Skin of body (tissue), 2 donors: ENCODE results near the gene MYG1. TPM values are rescaled to one million over a fixed set of nuclear protein-coding genes. Genes with fewer than 3 reads are reported as not detected.
A peak's percentile ranks its signal among the peaks of the same experiment; 100 is the strongest.

ENCODE experiments used
- DNase-seq: peaks from one replicate; lab custom pipeline; 2025; lab: John Stamatoyannopoulos, UW
- total RNA-seq: library from RNA; depleted of rRNA; stranded (reverse); fragments of >200 nt; gene quantifications from one replicate; pipeline ENCODE4 v1.2.3, GENCODE V29; 2014

The MYG1 gene, protein sequence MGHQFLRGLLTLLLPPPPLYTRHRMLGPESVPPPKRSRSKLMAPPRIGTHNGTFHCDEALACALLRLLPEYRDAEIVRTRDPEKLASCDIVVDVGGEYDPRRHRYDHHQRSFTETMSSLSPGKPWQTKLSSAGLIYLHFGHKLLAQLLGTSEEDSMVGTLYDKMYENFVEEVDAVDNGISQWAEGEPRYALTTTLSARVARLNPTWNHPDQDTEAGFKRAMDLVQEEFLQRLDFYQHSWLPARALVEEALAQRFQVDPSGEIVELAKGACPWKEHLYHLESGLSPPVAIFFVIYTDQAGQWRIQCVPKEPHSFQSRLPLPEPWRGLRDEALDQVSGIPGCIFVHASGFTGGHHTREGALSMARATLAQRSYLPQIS
- 19.8 TPM for total RNA-seq

DNA sequence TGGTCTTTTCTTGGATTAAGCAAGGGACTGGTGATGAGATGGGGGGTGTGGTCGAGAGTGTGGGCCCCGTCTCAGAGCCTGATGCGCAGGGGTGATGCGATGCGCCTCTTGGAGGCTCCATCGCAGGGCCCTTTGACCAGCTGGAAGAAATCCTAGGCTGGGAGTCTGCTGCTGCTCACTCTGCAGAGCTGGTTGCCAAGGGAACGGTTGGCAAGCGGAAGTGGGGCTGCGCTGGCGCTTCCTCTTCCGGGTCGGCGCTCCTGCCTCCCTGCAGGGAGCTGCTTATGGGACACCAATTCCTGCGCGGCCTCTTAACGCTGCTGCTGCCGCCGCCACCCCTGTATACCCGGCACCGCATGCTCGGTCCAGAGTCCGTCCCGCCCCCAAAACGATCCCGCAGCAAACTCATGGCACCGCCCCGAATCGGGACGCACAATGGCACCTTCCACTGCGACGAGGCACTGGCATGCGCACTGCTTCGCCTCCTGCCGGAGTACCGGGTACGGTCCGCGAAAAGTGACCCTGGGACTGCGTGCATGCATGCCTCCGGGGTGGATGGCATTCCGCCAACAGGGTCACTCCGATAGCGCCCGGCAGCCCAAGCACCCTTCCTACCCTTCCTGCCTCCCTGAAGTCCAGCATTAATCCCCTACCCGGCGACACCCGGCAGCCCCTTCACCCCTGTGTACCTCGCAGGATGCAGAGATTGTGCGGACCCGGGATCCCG is at the start of gene MYG1:
Gene MYG1 (plus strand): TSS at position 242 of the 727 bp plus-strand sequence. CDS start 43 bp downstream, at position 285.
- peak; percentile 84 for DNase-seq

DNA sequence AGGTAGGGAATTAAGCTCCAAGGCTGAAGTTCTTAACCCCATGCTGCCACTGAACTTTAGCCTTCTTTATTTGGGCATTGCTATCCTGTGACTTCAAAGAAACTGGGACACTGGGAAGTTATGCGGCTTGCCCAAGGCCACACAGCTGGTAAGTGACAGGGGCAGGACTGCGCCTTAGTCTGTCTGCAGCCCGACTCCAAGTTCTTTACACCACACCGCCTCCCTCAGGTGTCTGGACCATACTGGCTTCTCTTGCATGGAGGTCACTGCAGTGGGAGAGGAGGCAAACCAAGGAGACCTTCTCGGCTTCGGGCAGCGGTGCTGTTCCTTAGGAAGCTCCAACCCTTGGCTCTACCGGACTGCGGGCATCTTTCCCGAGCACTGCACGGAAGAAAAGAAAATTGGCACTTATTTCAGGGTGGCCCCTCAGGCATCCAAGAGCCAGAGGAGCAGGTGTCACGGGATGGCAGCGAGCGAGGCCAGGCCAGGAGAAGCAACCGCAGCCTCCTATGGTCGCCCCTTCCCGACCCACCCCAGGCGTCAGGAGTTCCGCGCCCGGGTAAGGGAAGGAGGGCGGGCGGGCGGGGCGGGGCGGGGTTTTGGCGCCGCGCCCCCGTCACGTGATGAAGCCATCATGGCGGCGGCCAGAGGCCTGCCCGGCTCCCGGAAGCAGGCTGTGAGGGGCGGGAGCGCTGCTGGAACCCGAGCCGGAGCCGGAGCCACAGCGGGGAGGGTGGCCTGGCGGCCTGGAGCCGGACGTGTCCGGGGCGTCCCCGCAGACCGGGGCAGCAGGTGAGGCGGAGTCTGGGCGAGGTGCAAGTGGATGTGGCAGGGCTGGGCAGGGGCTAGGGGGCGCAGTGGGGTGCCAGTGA is 47.8 kb upstream of the MYG1 start:
- DNase-seq, result peak; percentile 46

GRCh38 chr12:53252349-53252916 is 47.1 kb upstream of the MYG1 start:
- DNase-seq, result no peak

DNA sequence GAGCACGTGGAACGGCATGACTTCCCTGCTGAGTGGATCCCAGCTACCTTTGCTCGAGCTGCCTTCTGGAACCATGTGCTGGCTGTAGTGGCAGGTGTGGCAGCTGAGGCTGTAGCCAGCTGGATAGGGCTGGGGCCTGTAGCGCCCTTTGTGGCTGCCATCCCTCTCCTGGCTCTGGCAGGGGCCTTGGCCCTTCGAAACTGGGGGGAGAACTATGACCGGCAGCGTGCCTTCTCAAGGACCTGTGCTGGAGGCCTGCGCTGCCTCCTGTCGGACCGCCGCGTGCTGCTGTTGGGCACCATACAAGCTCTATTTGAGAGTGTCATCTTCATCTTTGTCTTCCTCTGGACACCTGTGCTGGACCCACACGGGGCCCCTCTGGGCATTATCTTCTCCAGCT is 46.2 kb upstream of the MYG1 start:
- no peak for DNase-seq

DNA sequence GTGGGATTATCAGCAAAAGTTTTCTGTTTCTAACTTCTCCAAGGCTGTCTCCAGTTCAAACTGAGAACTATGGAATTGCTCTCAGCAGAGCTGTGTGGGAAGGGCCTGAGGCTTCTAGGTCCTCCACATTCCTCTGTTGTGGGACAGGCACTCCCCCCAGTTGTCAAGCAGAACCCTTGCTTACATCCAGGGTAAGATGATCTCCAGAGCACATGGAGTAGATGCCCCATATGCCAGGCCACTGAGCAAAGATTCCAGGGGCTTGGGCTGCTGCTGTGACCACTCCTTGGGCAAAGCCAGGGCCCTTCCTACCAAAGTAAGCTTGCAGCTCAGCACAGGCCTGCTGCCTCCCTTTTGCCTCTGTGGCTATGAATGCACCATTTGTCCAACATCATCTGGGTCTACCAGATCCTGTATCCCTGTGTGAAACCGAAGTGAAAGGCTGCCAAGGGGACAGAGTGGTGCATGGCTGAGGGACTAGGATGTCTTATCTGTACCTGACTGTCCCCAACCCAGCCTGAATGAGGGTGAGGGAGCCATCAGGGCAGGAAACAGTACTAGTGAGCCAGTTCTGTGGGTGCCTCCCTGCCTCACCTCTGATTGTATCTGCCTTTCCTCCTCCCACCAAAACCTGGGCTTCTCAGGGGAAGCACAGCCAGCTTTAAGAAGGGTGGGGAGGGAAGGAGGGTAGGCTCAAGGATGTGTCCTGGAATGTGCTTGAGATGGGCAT is 44.5 kb upstream of the MYG1 start:
- no peak for DNase-seq

DNA sequence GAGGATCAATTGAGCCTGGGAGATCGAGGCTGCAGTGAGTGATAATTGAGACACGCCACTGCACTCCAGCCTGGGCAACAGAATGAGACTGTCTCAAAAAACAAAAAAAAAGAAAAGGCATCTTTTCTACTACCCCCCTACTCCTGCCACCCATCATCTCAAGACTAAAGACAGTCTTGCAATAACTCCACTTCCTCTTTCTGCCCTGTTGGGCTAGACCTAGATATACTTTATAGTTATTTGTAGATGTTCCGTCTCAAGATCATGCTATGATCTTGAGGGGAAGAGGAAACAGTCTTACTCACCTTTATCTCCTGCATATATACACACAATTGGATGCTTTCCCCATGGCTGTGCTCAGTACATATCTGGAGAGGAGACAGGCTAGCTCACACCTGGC is 43.5 kb upstream of the MYG1 start:
- no peak for DNase-seq

- DNase-seq, result no peak
These were observed 40.7 kb upstream of the MYG1 start for GRCh38 chr12:53258541-53259539.

DNA sequence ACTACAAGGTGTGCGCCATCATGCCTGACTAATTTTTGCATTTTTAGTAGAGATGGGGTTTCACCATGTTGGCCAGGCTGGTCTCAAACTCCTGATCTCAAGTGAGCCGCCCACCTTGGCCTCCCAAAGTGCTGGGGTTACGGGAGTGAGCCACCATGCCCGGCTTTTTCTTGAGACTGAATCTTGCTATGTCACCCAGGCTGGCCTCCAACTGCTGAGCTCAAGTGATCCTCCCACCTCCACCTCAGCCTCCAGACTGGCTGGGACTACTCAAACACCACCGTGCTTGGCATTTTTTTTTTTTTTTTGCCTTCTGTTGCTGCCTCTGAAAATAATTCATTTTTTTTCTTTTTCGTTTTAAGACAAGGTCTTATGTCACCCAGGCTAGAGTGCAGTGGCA is 39.6 kb upstream of the MYG1 start:
- no peak for DNase-seq

DNA sequence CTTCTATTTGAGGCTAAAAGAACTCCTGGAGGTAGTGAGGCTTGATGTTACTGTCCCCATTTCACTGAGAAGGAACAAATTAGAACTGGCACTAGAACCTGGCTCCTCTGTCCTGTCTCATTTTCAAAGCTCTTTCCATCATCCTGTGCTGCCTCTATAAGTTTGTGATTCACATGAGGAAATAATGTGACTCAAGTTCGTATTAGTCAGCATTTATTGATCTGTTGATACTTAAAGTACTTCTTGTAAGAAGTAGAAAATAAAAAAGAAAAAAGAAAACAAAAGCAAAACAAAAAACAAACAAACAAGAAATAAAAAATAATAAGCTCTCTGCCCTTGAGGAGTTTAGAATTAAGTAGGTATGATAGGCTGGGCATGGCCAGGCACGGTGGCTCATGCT is 33.7 kb upstream of the MYG1 start:
- DNase-seq, result no peak

DNA sequence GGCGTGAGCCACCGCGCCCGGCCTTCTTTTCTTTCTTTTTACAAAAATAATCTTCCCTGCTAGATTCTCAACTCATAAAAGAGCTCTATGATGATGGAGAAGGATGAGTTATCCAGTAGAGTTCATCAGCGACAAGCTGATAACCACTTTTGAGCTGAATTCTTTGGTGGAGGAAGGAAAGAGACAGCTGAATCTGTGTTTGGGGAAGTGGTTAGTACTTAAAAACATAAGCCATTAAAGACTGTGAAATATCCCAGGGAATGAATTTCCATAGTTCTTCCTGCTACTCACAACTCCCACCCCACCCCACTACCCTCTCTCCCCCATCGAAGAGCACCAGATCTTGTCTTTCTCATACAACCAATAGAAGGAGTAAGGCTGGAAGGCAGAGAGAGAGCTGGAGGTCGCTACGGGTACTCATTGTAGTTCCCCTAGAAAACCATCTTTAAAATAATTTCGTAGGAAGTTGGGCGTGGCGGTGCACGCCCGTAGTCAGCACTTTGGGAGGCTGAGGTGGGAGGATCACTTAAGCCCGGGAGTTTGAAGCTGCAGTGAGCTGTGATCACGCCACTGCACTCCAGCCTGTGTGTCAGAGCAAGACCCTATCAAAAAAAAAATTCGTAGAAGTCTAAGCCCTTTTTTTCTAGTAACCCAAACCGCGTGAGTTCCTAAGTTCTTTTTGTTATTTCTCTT is 32.0 kb upstream of the MYG1 start:
- no peak for DNase-seq

GRCh38 chr12:53267999-53268629 is 31.4 kb upstream of the MYG1 start, which contains the start of gene ESPL1:
Gene ESPL1 (plus strand): TSS chr12:53268299. CDS start chr12:53268767, 468 bp downstream.
- peak; percentile 76 for DNase-seq

DNA sequence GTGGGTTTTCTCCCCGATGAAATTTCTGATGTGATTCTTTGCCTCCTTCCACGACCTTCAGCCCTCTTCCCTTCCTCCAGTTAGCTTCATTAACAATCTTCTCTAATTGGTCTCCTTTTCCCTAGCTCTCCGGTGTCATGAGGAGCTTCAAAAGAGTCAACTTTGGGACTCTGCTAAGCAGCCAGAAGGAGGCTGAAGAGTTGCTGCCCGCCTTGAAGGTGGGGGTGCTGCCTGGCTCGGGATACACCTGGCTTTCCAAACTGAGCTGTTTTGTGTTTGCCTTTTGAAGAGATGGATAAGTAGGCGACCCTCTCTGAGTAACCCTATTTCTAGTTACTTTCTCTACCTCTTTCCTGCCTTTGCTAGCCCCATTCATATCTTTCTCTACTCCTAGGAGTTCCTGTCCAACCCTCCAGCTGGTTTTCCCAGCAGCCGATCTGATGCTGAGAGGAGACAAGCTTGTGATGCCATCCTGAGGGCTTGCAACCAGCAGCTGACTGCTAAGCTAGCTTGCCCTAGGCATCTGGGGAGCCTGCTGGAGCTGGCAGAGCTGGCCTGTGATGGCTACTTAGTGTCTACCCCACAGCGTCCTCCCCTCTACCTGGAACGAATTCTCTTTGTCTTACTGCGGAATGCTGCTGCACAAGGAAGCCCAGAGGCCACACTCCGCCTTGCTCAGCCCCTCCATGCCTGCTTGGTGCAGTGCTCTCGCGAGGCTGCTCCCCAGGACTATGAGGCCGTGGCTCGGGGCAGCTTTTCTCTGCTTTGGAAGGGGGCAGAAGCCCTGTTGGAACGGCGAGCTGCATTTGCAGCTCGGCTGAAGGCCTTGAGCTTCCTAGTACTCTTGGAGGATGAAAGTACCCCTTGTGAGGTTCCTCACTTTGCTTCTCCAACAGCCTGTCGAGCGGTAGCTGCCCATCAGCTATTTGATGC is 30.6 kb upstream of the MYG1 start:
- DNase-seq, result no peak

GRCh38 chr12:53274445-53274844 is 25.1 kb upstream of the MYG1 start:
- DNase-seq, result no peak

GRCh38 chr12:53276511-53276910 is 23.0 kb upstream of the MYG1 start:
- no peak for DNase-seq

- DNase-seq, result no peak
These were observed 21.5 kb upstream of the MYG1 start for GRCh38 chr12:53277981-53278380.

GRCh38 chr12:53279283-53279869 is 20.1 kb upstream of the MYG1 start:
- DNase-seq, result no peak
